ENCODE results near the gene TTBK2. TPM values are rescaled to one million over a fixed set of nuclear protein-coding genes. Genes with fewer than 3 reads are reported as not detected.

TTBK2 gene
- total RNA-seq, 2 experiments from 2014 or later, result 17.5 to 20.1 TPM

- ChIA-PET POLR2A (interaction anchor here (0.6 kb wide), 2 partner anchors 11 to 381 kb away, joined by 3 read pairs; no protein-coding TSS in a partner anchor), CTCF (interaction anchor here (1.8 kb wide), 1 partner anchor 18 kb away, joined by 6 read pairs; no protein-coding TSS in a partner anchor)
- peaks cover 70% of the 10 kb centered on the region for H3K36me3 Mint-ChIP-seq (ENCODE audit: low read depth)
Observed at GRCh38 chr15:42723068-42723467, 197.5 kb downstream of the TTBK2 start.

GRCh38 chr15:42721916-42722315 is 198.7 kb downstream of the TTBK2 start:
- Histone ChIP-seq H3K4me3 (ENCODE audit: low read length) (no peak overlapping the region), H3K27ac (ENCODE audit: low read depth in 1 of 2, low read length in 2 of 2) (no peak overlapping the region), H3K27me3 (ENCODE audit: control insufficient read depth in 1 of 2, insufficient read depth in 2 of 2, low read length in 2 of 2) (no peaks in the 10 kb centered on the region), H3K36me3 (ENCODE audit: insufficient read depth, low read length) (peaks cover 53% of the 10 kb centered on the region), H3K9me3 (ENCODE audit: control insufficient read depth in 1 of 2, insufficient read depth in 1 of 2, low read length in 2 of 2) (no peaks in the 10 kb centered on the region), H3K4me1 (ENCODE audit: insufficient read depth, low read length) (no peaks in the 10 kb centered on the region)
- no peak for TF ChIP-seq CTCF (IDR thresholded peaks at IDR 0.05)
- Mint-ChIP-seq H3K4me1 (ENCODE audit: low read depth) (no peaks in the 10 kb centered on the region), H3K27me3 (no peaks in the 10 kb centered on the region), H3K9me3 (no peaks in the 10 kb centered on the region), H3K36me3 (ENCODE audit: low read depth) (peaks cover 60% of the 10 kb centered on the region), H3K27ac (no peak overlapping the region), H3K4me3 (no peak overlapping the region)
- no peak for ATAC-seq (ENCODE audit: poor library complexity)
- DNase-seq, result no peak
- ChIA-PET POLR2A (no interaction called here), CTCF (no interaction called here)
- intact Hi-C loops (cut with DNase I, micrococcal nuclease), result no loop called here

More at GRCh38 chr15:42723068-42723467, 197.5 kb downstream of the TTBK2 start:
- TF ChIP-seq CTCF (IDR thresholded peaks at IDR 0.05), result no peak
- Histone ChIP-seq H3K36me3 (ENCODE audit: insufficient read depth, low read length) (peaks cover 65% of the 10 kb centered on the region), H3K27ac (ENCODE audit: low read depth in 1 of 2, low read length in 2 of 2) (no peak overlapping the region), H3K9me3 (ENCODE audit: control insufficient read depth in 1 of 2, insufficient read depth in 1 of 2, low read length in 2 of 2) (no peaks in the 10 kb centered on the region), H3K4me3 (ENCODE audit: low read length) (no peak overlapping the region), H3K27me3 (ENCODE audit: control insufficient read depth in 1 of 2, insufficient read depth in 2 of 2, low read length in 2 of 2) (no peaks in the 10 kb centered on the region), H3K4me1 (ENCODE audit: insufficient read depth, low read length) (no peaks in the 10 kb centered on the region)
- ATAC-seq (ENCODE audit: poor library complexity) (no peak), DNase-seq (no peak)
- Mint-ChIP-seq H3K9me3 (no peaks in the 10 kb centered on the region), H3K27me3 (no peaks in the 10 kb centered on the region), H3K27ac (no peak overlapping the region), H3K4me1 (ENCODE audit: low read depth) (no peaks in the 10 kb centered on the region), H3K4me3 (no peak overlapping the region)
- intact Hi-C loops (cut with DNase I, micrococcal nuclease), result no loop called here

GRCh38 chr15:42721016-42721415 is 199.6 kb downstream of the TTBK2 start:
- no peaks in the 10 kb centered on the region for H3K4me1 Mint-ChIP-seq (ENCODE audit: low read depth)
- POLR2A ChIA-PET, result no interaction called here
- ATAC-seq (ENCODE audit: poor library complexity) (no peak), DNase-seq (no peak)
- H3K9me3 ChIP-seq (ENCODE audit: control insufficient read depth in 1 of 2, insufficient read depth in 1 of 2, low read length in 2 of 2), result no peaks in the 10 kb centered on the region
- H3K27ac Mint-ChIP-seq, result peak overlapping the region; percentile 36
- no peak overlapping the region for H3K27ac ChIP-seq (ENCODE audit: low read depth in 1 of 2, low read length in 2 of 2)
- no peaks in the 10 kb centered on the region for H3K4me1 ChIP-seq (ENCODE audit: insufficient read depth, low read length)
- intact Hi-C loops (cut with DNase I, micrococcal nuclease), result no loop called here
- H3K4me3 Mint-ChIP-seq, result no peak overlapping the region
- H3K27me3 Mint-ChIP-seq, result no peaks in the 10 kb centered on the region
- H3K27me3 ChIP-seq (ENCODE audit: control insufficient read depth in 1 of 2, insufficient read depth in 2 of 2, low read length in 2 of 2), result no peaks in the 10 kb centered on the region
- H3K4me3 ChIP-seq (ENCODE audit: low read length), result no peak overlapping the region
- peaks cover 51% of the 10 kb centered on the region for H3K36me3 Mint-ChIP-seq (ENCODE audit: low read depth)
- CTCF ChIA-PET, result no interaction called here
- H3K9me3 Mint-ChIP-seq, result no peaks in the 10 kb centered on the region
- TF ChIP-seq CTCF (IDR thresholded peaks at IDR 0.05), result no peak
- peaks cover 44% of the 10 kb centered on the region for H3K36me3 ChIP-seq (ENCODE audit: insufficient read depth, low read length)

Data from CD4-positive, alpha-beta T cell (primary cell).